ENCODE results near the gene TMEM31. TPM values are rescaled to one million over a fixed set of nuclear protein-coding genes. Genes with fewer than 3 reads are reported as not detected.
A peak's percentile ranks its signal among the peaks of the same experiment; 100 is the strongest.
"Not testable (repeated sequence)": the region's sequence is repeated elsewhere in the genome, so short reads cannot be mapped to it uniquely, and the experiment has no call there.

TMEM31 gene
- total and polyA plus RNA-seq, 2 donors from 2014 or later = 0.38 TPM; not detected in 1

- no peak overlapping the region for H3K4me3 ChIP-seq (ENCODE audit: low read length in 3 of 3)
- no peak for TF ChIP-seq CTCF (IDR thresholded peaks at IDR 0.05; ENCODE audit: borderline replicate concordance, extremely low read depth, insufficient read depth)
- intact Hi-C loops (cut with DNase I) = no loop called here
- H3K9me3 ChIP-seq (ENCODE audit: control insufficient read depth in 2 of 3, insufficient read depth in 1 of 3, low read length in 3 of 3) = no peaks in the 10 kb centered on the region
- FAIRE-seq = no peak
- H3K36me3 ChIP-seq (ENCODE audit: control insufficient read depth in 2 of 3, insufficient read depth in 3 of 3, low read length in 3 of 3) = no peaks in the 10 kb centered on the region
- H3K4me1 ChIP-seq (ENCODE audit: control insufficient read depth in 2 of 3, insufficient read depth in 2 of 3, low read depth in 1 of 3, low read length in 3 of 3) = no peaks in the 10 kb centered on the region
- H3K9ac ChIP-seq (ENCODE audit: low read length in 3 of 3) = no peak overlapping the region
- H3K27ac ChIP-seq (ENCODE audit: low read depth in 2 of 2, low read length in 2 of 2) = no peak overlapping the region
- H3K27me3 ChIP-seq (ENCODE audit: control insufficient read depth, insufficient read depth, low read length) = no peaks in the 10 kb centered on the region
- no peak for DNase-seq
Measured at GRCh38 chrX:103747163-103747562, 36.5 kb downstream of the TMEM31 start.

- Histone ChIP-seq H3K36me3 (ENCODE audit: control insufficient read depth in 2 of 3, insufficient read depth in 3 of 3, low read length in 3 of 3) (no peaks in the 10 kb centered on the region), H3K27ac (ENCODE audit: low read depth in 2 of 2, low read length in 2 of 2) (no peak overlapping the region), H3K27me3 (ENCODE audit: control insufficient read depth, insufficient read depth, low read length) (no peaks in the 10 kb centered on the region), H3K4me1 (ENCODE audit: control insufficient read depth in 2 of 3, insufficient read depth in 2 of 3, low read depth in 1 of 3, low read length in 3 of 3) (no peaks in the 10 kb centered on the region), H3K9me3 (ENCODE audit: control insufficient read depth in 2 of 3, insufficient read depth in 1 of 3, low read length in 3 of 3) (peaks cover 0 to 4% (median 0%) of the 10 kb centered on the region in 3 donors), H3K4me3 (ENCODE audit: low read length in 3 of 3) (no peak overlapping the region), H3K9ac (ENCODE audit: low read length in 3 of 3) (no peak overlapping the region)
- DNase-seq (no peak), FAIRE-seq (no peak)
- intact Hi-C loops (cut with DNase I) = no loop called here
- no peak for TF ChIP-seq CTCF (IDR thresholded peaks at IDR 0.05; ENCODE audit: borderline replicate concordance, extremely low read depth, insufficient read depth)
Measured at GRCh38 chrX:103754401-103754800, 43.7 kb downstream of the TMEM31 start.

- H3K27me3 ChIP-seq (ENCODE audit: control insufficient read depth, insufficient read depth, low read length) = no peaks in the 10 kb centered on the region
- H3K9ac ChIP-seq (ENCODE audit: low read length in 3 of 3) = no peak overlapping the region
- no peak for TF ChIP-seq CTCF (IDR thresholded peaks at IDR 0.05; ENCODE audit: borderline replicate concordance, extremely low read depth, insufficient read depth)
- FAIRE-seq (no peak), DNase-seq (peak in 1 of 5 donors; percentile 31)
- no peak overlapping the region for H3K4me3 ChIP-seq (ENCODE audit: low read length in 3 of 3)
- peaks cover 0 to 4% (median 0%) of the 10 kb centered on the region in 3 donors for H3K9me3 ChIP-seq (ENCODE audit: control insufficient read depth in 2 of 3, insufficient read depth in 1 of 3, low read length in 3 of 3)
- intact Hi-C loops (cut with DNase I) = no loop called here
- no peaks in the 10 kb centered on the region for H3K4me1 ChIP-seq (ENCODE audit: control insufficient read depth in 2 of 3, insufficient read depth in 2 of 3, low read depth in 1 of 3, low read length in 3 of 3)
- H3K27ac ChIP-seq (ENCODE audit: low read depth in 2 of 2, low read length in 2 of 2) = no peak overlapping the region
- H3K36me3 ChIP-seq (ENCODE audit: control insufficient read depth in 2 of 3, insufficient read depth in 3 of 3, low read length in 3 of 3) = no peaks in the 10 kb centered on the region
Measured at GRCh38 chrX:103756736-103757135, 46.0 kb downstream of the TMEM31 start.

GRCh38 chrX:103758555-103758954 lies 47.8 kb downstream of the TMEM31 start:
- intact Hi-C loops (cut with DNase I) = no loop called here
- Histone ChIP-seq H3K9ac (ENCODE audit: low read length in 3 of 3) (no peak overlapping the region), H3K4me1 (ENCODE audit: control insufficient read depth in 2 of 3, insufficient read depth in 2 of 3, low read depth in 1 of 3, low read length in 3 of 3) (no peaks in the 10 kb centered on the region), H3K9me3 (ENCODE audit: control insufficient read depth in 2 of 3, insufficient read depth in 1 of 3, low read length in 3 of 3) (peaks cover 0 to 4% (median 0%) of the 10 kb centered on the region in 3 donors), H3K27me3 (ENCODE audit: control insufficient read depth, insufficient read depth, low read length) (no peaks in the 10 kb centered on the region), H3K36me3 (ENCODE audit: control insufficient read depth in 2 of 3, insufficient read depth in 3 of 3, low read length in 3 of 3) (no peaks in the 10 kb centered on the region), H3K4me3 (ENCODE audit: low read length in 3 of 3) (no peak overlapping the region), H3K27ac (ENCODE audit: low read depth in 2 of 2, low read length in 2 of 2) (no peak overlapping the region)
- FAIRE-seq (no peak), DNase-seq (no peak)
- no peak for TF ChIP-seq CTCF (IDR thresholded peaks at IDR 0.05; ENCODE audit: borderline replicate concordance, extremely low read depth, insufficient read depth)

GRCh38 chrX:103763541-103763940 lies 52.8 kb downstream of the TMEM31 start:
- H3K4me3 ChIP-seq (ENCODE audit: low read length in 3 of 3); intact Hi-C loops (cut with DNase I); FAIRE-seq; H3K4me1 ChIP-seq (ENCODE audit: control insufficient read depth in 2 of 3, insufficient read depth in 2 of 3, low read depth in 1 of 3, low read length in 3 of 3); H3K9me3 ChIP-seq (ENCODE audit: control insufficient read depth in 2 of 3, insufficient read depth in 1 of 3, low read length in 3 of 3); H3K36me3 ChIP-seq (ENCODE audit: control insufficient read depth in 2 of 3, insufficient read depth in 3 of 3, low read length in 3 of 3); H3K27me3 ChIP-seq (ENCODE audit: control insufficient read depth, insufficient read depth, low read length); DNase-seq; H3K27ac ChIP-seq (ENCODE audit: low read depth in 2 of 2, low read length in 2 of 2); H3K9ac ChIP-seq (ENCODE audit: low read length in 3 of 3): not testable (repeated sequence)

Data from kidney (tissue), 14 donors.